Lower lobe of right lung (tissue), 2 donors: Measurements from ENCODE around the gene ATP6V1E1. TPM values are rescaled to one million over a fixed set of nuclear protein-coding genes. Genes with fewer than 3 reads are reported as not detected.

Source experiments
- ATAC-seq, 2 donors: fragments of 200-7000 bp; cut with Tn5 transposase; one replicate each; pipeline ENCODE4 v1.9.1; 2020 to 2022; ENCODE audit warnings: mild to moderate bottlenecking in 2 of 2, moderate library complexity in 2 of 2
- DNase-seq: peaks from one replicate; pipeline ENCODE4 v3.0.0-alpha.2; 2020
- H3K27ac ChIP-seq: fragments of 200-600 bp; one replicate; pipeline ENCODE4 v1.8.0; 2022
- H3K27me3 ChIP-seq: fragments of 200-600 bp; one replicate; pipeline ENCODE4 v1.8.0; 2022; ENCODE audit warnings: low read depth
- H3K36me3 ChIP-seq: fragments of 200-600 bp; one replicate; pipeline ENCODE4 v1.8.0; 2022; ENCODE audit warnings: mild to moderate bottlenecking
- H3K4me1 ChIP-seq: fragments of 200-600 bp; one replicate; pipeline ENCODE4 v1.8.0; 2022
- H3K4me3 ChIP-seq: fragments of 200-600 bp; one replicate; pipeline ENCODE4 v1.8.0; 2022; ENCODE audit warnings: mild to moderate bottlenecking
- H3K9me3 ChIP-seq: fragments of 200-600 bp; one replicate; pipeline ENCODE4 v1.8.0; 2022
- CTCF ChIP-seq: fragments of 200-600 bp; IDR thresholded peaks from one replicate; pipeline ENCODE4 v1.8.0; 2022; ENCODE audit warnings: antibody characterized with exemption, mild to moderate bottlenecking
- intact Hi-C: fragments of 100-400 bp; cut with DNase I; formaldehyde crosslinking; loops from one replicate; pipeline ENCODE4 v1.11.0; 2022
- total RNA-seq: library from RNA; stranded (reverse); fragmentation: NEBNext Ultra II Directional; extraction: Animal tissue kit (Norgen Biotek cat#: 25700); gene quantifications from one replicate; pipeline ENCODE4 v1.2.1, GENCODE V29; 2021
- donor health status: DM: no; HTN: yes; CAD: no; lungs with severe emphysema.

The ATP6V1E1 gene
- total RNA-seq, 1 donor from 2014 or later, result 133 TPM

- intact Hi-C loops, result no loop called here
- ATAC-seq, result no peak
- TF ChIP-seq CTCF, result no peak
Measured at GRCh38 chr22:17627961-17628405, 566 bp downstream of the ATP6V1E1 start.

GRCh38 chr22:17613280-17613679 lies 15.3 kb downstream of the ATP6V1E1 start:
- Histone ChIP-seq H3K27ac (no peak overlapping the region), H3K27me3 (no peaks in the 10 kb centered on the region), H3K9me3 (no peaks in the 10 kb centered on the region), H3K4me1 (no peaks in the 10 kb centered on the region), H3K36me3 (peaks cover 88% of the 10 kb centered on the region), H3K4me3 (no peak overlapping the region)
- intact Hi-C loops, result no loop called here
- TF ChIP-seq CTCF, result no peak
- DNase-seq, result no peak
- ATAC-seq, result no peak

More at GRCh38 chr22:17627961-17628405, 566 bp downstream of the ATP6V1E1 start:
- Histone ChIP-seq H3K4me1 (peaks cover 33% of the 10 kb centered on the region), H3K36me3 (peaks cover 16% of the 10 kb centered on the region), H3K9me3 (no peaks in the 10 kb centered on the region), H3K27ac (peak overlapping the region; percentile 95), H3K4me3 (peak overlapping the region; percentile 97), H3K27me3 (no peaks in the 10 kb centered on the region)
- DNase-seq, result peak; percentile 48

GRCh38 chr22:17612057-17612456 lies 16.5 kb downstream of the ATP6V1E1 start:
- no peaks in the 10 kb centered on the region for H3K9me3 ChIP-seq
- no peaks in the 10 kb centered on the region for H3K4me1 ChIP-seq
- intact Hi-C loops, result no loop called here
- H3K4me3 ChIP-seq, result no peak overlapping the region
- H3K27me3 ChIP-seq, result no peaks in the 10 kb centered on the region
- ATAC-seq, result no peak
- no peak for DNase-seq
- H3K36me3 ChIP-seq, result peaks cover 86% of the 10 kb centered on the region
- TF ChIP-seq CTCF, result no peak
- no peak overlapping the region for H3K27ac ChIP-seq

- intact Hi-C loops, result no loop called here
- no peaks in the 10 kb centered on the region for H3K4me1 ChIP-seq
- no peak for TF ChIP-seq CTCF
- H3K27me3 ChIP-seq, result no peaks in the 10 kb centered on the region
- ATAC-seq (no peak), DNase-seq (no peak)
- H3K27ac ChIP-seq, result no peak overlapping the region
- H3K36me3 ChIP-seq, result peaks cover 80% of the 10 kb centered on the region
- no peak overlapping the region for H3K4me3 ChIP-seq
- no peaks in the 10 kb centered on the region for H3K9me3 ChIP-seq
Measured at GRCh38 chr22:17607891-17608521, 20.5 kb downstream of the ATP6V1E1 start.

GRCh38 chr22:17606496-17606895 lies 22.1 kb downstream of the ATP6V1E1 start:
- Histone ChIP-seq H3K4me1 (no peaks in the 10 kb centered on the region), H3K36me3 (peaks cover 71% of the 10 kb centered on the region), H3K9me3 (no peaks in the 10 kb centered on the region), H3K27me3 (no peaks in the 10 kb centered on the region), H3K4me3 (no peak overlapping the region), H3K27ac (no peak overlapping the region)
- ATAC-seq (no peak), DNase-seq (no peak)
- intact Hi-C loops, result no loop called here
- TF ChIP-seq CTCF, result no peak
